H1 (cell line): ENCODE data around the gene LITAFD.

Experiments used
- CTCF ChIP-seq, 3 experiments: IDR thresholded peaks; 1 replicate in 2 of 3; 2 replicates in 1 of 3; pipeline versions ENCODE4 v1.5.1 to v1.6.1; 2011; ENCODE audit warnings: low read length in 3 of 3, mild to moderate bottlenecking in 3 of 3, inconsistent platforms in 2 of 3, low read depth in 1 of 3, moderate library complexity in 1 of 3; ENCODE audit not compliant: insufficient read depth in 1 of 3; ENCODE audit errors: control extremely low read depth in 1 of 3
- POLR2A ChIP-seq, 2 experiments: IDR thresholded peaks; 1 replicate in 1 of 2; 2 replicates in 1 of 2; pipeline ENCODE4 v1.6.1; 2011; ENCODE audit warnings: low read depth in 2 of 2, low read length in 2 of 2, mild to moderate bottlenecking in 2 of 2; ENCODE audit errors: control extremely low read depth in 1 of 2

- TF ChIP-seq POLR2A (IDR thresholded peaks at IDR 0.05; ENCODE audit: control extremely low read depth in 1 of 2, low read depth in 2 of 2, low read length in 2 of 2) (no peak), CTCF (IDR thresholded peaks at IDR 0.05; ENCODE audit: control extremely low read depth in 1 of 3, insufficient read depth in 1 of 3, low read depth in 1 of 3, low read length in 3 of 3) (no peak)
Measured at GRCh38 chr16:8861563-8862308, 20.4 kb upstream of the LITAFD start.
